ENCODE results near the gene TINAGL1. TPM values are rescaled to one million over a fixed set of nuclear protein-coding genes. Genes with fewer than 3 reads are reported as not detected.

The TINAGL1 gene
- total and polyA plus RNA-seq, 3 experiments from 2014 or later: not detected

DNA sequence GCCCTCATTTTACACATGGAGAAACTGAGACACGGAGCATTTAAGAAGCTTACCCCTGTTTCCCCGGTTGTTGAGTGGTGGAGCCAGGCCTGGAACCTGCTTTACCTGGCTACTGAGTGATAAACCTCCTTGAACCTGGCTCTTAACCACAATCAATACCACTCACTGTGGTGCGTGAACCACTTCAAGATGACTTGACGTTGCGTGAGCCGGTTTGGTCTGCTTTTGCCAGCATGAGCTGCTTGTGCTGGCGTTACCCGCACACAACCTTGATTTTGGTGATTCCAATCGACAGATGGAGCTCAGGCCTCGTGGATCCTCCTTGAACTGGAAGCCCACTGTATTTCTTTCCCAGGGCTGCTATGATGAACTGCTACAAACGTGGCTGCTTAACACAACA lies 6.1 kb upstream of the TINAGL1 start:
- H3K9me3 ChIP-seq (ENCODE audit: low read length): no peaks in the 10 kb centered on the region
- H3K27ac ChIP-seq (ENCODE audit: low read depth, low read length): no peak overlapping the region
- Mint-ChIP-seq H3K27me3 (peaks cover 15 to 57% of the 10 kb centered on the region in 2 donors), H3K27ac (peak overlapping the region in 1 of 8 donors; percentile 48), H3K4me3 (no peak overlapping the region), H3K36me3 (no peaks in the 10 kb centered on the region), H3K9me3 (no peaks in the 10 kb centered on the region), H3K4me1 (no peaks in the 10 kb centered on the region)
- no peak overlapping the region for H3K4me3 ChIP-seq (ENCODE audit: low read length)
- no peak for DNase-seq
- CTCF ChIA-PET: interaction anchor here (1.6 kb wide), 1 partner anchor 21 kb away, joined by 6 read pairs; no protein-coding TSS in a partner anchor
- no peaks in the 10 kb centered on the region for H3K27me3 ChIP-seq (ENCODE audit: insufficient read depth, low read length, poor library complexity, severe bottlenecking)
- H3K36me3 ChIP-seq (ENCODE audit: insufficient read depth, low read length): no peaks in the 10 kb centered on the region
- POLR2A ChIA-PET: interaction anchor here (0.5 kb wide), 1 partner anchor 1635 kb away, joined by 3 read pairs; no protein-coding TSS in a partner anchor
- H3K4me1 ChIP-seq (ENCODE audit: insufficient read depth, low read length): no peaks in the 10 kb centered on the region

DNA sequence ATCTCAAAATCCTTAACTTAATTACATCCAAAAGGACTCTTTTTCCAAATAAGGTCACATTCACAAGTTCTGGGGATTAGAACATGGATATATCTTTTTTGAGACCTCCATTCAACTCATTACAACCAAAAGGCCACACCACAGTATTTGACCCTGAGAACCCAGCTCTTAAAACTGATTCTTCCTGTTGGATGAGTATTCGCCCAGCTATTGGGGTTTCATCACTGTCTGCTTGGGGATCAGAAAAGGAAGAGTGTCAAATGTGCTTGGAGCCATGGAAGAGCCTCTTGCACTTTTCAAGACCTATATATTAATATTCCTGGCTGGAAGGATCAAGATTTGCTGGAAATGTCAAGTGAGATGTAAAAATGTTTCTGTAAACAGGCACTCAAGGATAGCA lies 5.4 kb upstream of the TINAGL1 start:
- POLR2A ChIA-PET: no interaction called here
- H3K27ac ChIP-seq (ENCODE audit: low read depth, low read length): no peak overlapping the region
- no peaks in the 10 kb centered on the region for H3K36me3 ChIP-seq (ENCODE audit: insufficient read depth, low read length)
- no peak overlapping the region for H3K4me3 Mint-ChIP-seq
- H3K4me1 Mint-ChIP-seq: no peaks in the 10 kb centered on the region
- H3K27me3 ChIP-seq (ENCODE audit: insufficient read depth, low read length, poor library complexity, severe bottlenecking): no peaks in the 10 kb centered on the region
- H3K4me1 ChIP-seq (ENCODE audit: insufficient read depth, low read length): no peaks in the 10 kb centered on the region
- H3K27me3 Mint-ChIP-seq: peaks cover 12 to 51% of the 10 kb centered on the region in 2 donors
- H3K36me3 Mint-ChIP-seq: no peaks in the 10 kb centered on the region
- CTCF ChIA-PET: interaction anchor here (1.6 kb wide), 1 partner anchor 22 kb away, joined by 6 read pairs; no protein-coding TSS in a partner anchor
- no peaks in the 10 kb centered on the region for H3K9me3 Mint-ChIP-seq
- no peak overlapping the region for H3K4me3 ChIP-seq (ENCODE audit: low read length)
- no peak for DNase-seq
- H3K9me3 ChIP-seq (ENCODE audit: low read length): no peaks in the 10 kb centered on the region
- no peak overlapping the region for H3K27ac Mint-ChIP-seq

DNA sequence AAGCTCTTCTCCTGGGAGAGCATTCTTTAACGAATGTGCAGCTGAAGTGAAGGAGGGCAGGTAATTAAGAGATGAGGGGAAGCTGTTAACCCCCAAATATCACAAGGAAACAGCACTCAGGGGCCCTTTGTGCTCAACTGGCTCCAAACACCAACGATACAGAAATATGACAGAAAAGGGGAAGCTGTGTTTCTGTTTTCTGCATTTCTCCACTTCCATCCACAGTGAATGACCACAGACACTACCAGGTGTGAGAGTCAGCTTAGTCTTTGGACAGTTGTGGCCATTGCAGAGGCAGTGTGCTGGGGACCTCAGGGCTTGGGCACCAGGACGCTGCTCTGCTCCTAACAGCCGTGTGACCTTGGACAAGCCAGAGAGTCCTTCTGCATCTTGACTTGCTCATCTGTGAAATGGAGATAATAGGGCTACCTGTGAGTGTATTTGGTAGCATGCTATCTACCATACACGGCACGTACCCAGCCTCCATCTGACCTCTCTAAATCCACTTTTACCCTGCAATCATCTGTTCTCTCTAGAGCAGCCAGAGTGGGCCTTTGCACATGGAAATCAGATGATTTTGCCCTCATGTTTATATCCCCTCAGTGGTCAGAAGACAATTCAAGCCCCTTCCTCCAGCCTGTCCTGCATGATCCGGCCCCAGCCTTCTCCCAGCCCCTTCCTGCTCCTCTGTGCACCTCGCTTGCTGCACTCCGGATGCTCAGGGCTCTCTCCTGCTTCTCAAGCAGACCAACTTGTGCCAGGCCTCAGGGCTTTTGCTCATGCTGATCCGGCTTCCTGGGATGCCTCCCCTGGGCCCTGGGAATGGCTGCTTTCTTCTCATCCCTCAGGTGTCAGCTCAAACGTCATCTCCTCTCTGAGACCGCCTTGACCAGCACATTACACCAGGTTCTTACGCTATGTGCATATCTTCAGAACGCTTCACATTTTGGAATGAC lies 4.7 kb upstream of the TINAGL1 start:
- H3K4me1 ChIP-seq (ENCODE audit: insufficient read depth, low read length): no peaks in the 10 kb centered on the region
- ChIA-PET CTCF (no interaction called here), POLR2A (no interaction called here)
- Mint-ChIP-seq H3K27me3 (peaks cover 9 to 56% of the 10 kb centered on the region in 2 donors), H3K4me1 (no peaks in the 10 kb centered on the region), H3K9me3 (no peaks in the 10 kb centered on the region), H3K27ac (peak overlapping the region in 1 of 8 donors; percentile 58), H3K4me3 (no peak overlapping the region), H3K36me3 (no peaks in the 10 kb centered on the region)
- DNase-seq: no peak
- H3K4me3 ChIP-seq (ENCODE audit: low read length): no peak overlapping the region
- H3K36me3 ChIP-seq (ENCODE audit: insufficient read depth, low read length): no peaks in the 10 kb centered on the region
- no peaks in the 10 kb centered on the region for H3K27me3 ChIP-seq (ENCODE audit: insufficient read depth, low read length, poor library complexity, severe bottlenecking)
- no peaks in the 10 kb centered on the region for H3K9me3 ChIP-seq (ENCODE audit: low read length)
- no peak overlapping the region for H3K27ac ChIP-seq (ENCODE audit: low read depth, low read length)

DNA sequence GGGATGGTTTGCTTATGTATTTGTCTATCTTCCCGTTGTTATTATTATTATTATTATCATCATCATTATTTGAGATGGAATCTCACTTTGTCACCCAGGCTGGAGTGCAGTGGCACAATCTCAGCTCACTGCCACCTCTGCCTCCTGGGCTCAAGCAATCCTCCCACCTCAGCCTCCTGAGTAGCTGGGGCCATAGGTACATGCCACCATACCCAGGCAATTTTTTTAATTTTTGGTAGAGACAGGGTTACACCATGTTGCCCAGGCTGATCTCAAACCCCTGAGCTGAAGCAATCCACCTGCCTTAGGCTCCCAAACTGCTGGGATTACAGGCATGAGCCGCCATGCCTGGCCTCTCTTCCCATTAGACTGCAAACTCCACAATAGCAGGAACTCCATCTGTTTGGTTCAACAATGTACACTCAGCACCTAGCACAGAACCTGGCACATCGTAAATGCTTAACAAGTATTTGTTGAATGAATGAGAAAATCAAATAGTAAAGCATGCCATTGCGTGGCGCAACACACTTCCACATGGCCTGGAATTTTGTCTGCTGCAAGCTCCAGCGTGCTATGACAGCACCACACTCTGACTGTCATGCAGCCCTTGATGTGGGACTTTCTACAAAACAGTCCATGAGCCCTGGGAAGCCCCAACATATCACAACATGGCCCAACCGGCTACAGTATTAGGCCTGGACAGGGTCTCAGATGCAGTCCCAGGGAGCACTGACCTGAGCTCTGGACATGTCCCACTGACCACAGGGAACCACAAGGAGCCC lies 3.8 kb upstream of the TINAGL1 start:
- no peak overlapping the region for H3K4me3 ChIP-seq (ENCODE audit: low read length)
- H3K9me3 ChIP-seq (ENCODE audit: low read length): no peaks in the 10 kb centered on the region
- H3K4me3 Mint-ChIP-seq: no peak overlapping the region
- no peak overlapping the region for H3K27ac ChIP-seq (ENCODE audit: low read depth, low read length)
- peaks cover 0 to 1% (median 0%) of the 10 kb centered on the region in 3 donors for H3K4me1 Mint-ChIP-seq
- H3K27me3 Mint-ChIP-seq: peaks cover 12 to 57% of the 10 kb centered on the region in 2 donors
- ChIA-PET CTCF (no interaction called here), POLR2A (no interaction called here)
- H3K9me3 Mint-ChIP-seq: no peaks in the 10 kb centered on the region
- no peak for DNase-seq
- no peaks in the 10 kb centered on the region for H3K36me3 ChIP-seq (ENCODE audit: insufficient read depth, low read length)
- no peaks in the 10 kb centered on the region for H3K36me3 Mint-ChIP-seq
- H3K27ac Mint-ChIP-seq: no peak overlapping the region
- no peaks in the 10 kb centered on the region for H3K27me3 ChIP-seq (ENCODE audit: insufficient read depth, low read length, poor library complexity, severe bottlenecking)
- H3K4me1 ChIP-seq (ENCODE audit: insufficient read depth, low read length): no peaks in the 10 kb centered on the region

DNA sequence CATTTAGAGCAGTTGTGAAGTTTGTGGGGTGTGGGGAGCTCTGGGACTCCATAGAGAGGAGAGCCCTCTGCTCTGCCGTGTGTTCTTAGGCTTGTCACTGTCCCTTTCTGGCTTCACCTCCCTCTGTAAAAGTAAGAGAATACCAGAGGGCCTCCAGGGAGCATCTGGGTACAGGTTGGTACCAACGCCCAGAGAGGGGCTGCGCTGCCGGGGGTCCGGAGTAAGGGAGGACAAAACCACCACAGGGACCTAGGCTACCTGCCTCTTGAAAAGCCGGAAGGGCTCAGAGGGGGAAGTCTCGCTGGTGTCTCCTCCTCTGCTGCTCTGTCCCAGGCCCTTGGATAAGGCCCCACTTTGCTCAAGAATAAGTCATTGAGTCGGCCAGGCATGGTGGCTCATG lies 3.1 kb upstream of the TINAGL1 start:
- Histone ChIP-seq H3K9me3 (ENCODE audit: low read length) (no peaks in the 10 kb centered on the region), H3K4me1 (ENCODE audit: insufficient read depth, low read length) (no peaks in the 10 kb centered on the region), H3K27ac (ENCODE audit: low read depth, low read length) (no peak overlapping the region), H3K27me3 (ENCODE audit: insufficient read depth, low read length, poor library complexity, severe bottlenecking) (no peaks in the 10 kb centered on the region), H3K36me3 (ENCODE audit: insufficient read depth, low read length) (no peaks in the 10 kb centered on the region), H3K4me3 (ENCODE audit: low read length) (no peak overlapping the region)
- Mint-ChIP-seq H3K27me3 (peaks cover 13 to 53% of the 10 kb centered on the region in 2 donors), H3K27ac (no peak overlapping the region), H3K4me1 (peaks cover 0 to 1% (median 0%) of the 10 kb centered on the region in 3 donors), H3K9me3 (no peaks in the 10 kb centered on the region), H3K4me3 (no peak overlapping the region), H3K36me3 (no peaks in the 10 kb centered on the region)
- ChIA-PET CTCF (no interaction called here), POLR2A (no interaction called here)
- no peak for DNase-seq

DNA sequence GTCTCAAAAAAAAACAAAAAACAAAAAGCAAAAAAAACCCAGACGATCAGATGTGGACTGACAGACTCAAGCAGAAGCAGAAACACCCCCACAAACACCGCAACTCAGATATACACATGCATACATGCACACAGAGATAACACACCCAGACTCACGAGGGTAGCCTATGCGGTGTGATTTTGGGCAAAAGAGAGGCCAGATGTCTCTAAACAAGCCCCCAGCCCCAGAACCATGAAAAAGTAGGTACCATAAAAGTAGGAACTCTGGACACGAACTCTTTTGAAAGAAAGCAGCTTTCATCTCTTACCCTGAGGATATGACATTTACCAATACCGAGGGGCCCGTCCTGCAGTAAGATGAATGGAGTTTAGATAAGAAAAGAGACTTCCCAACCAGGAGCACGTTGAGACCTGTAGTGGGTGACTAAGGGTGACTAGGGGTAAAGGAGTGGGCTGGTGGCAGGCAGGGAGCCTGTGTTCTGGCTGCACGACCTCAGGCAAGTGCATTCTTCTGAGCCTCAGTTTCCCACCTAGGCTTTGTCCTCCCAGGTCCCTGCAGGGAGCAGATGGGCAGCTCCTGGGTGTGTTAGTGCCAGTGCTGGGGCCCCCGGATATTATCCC lies 1.5 kb upstream of the TINAGL1 start:
- H3K9me3 Mint-ChIP-seq: no peaks in the 10 kb centered on the region
- Histone ChIP-seq H3K4me1 (ENCODE audit: insufficient read depth, low read length) (no peaks in the 10 kb centered on the region), H3K27ac (ENCODE audit: low read depth, low read length) (no peak overlapping the region), H3K9me3 (ENCODE audit: low read length) (no peaks in the 10 kb centered on the region), H3K36me3 (ENCODE audit: insufficient read depth, low read length) (no peaks in the 10 kb centered on the region), H3K4me3 (ENCODE audit: low read length) (no peak overlapping the region), H3K27me3 (ENCODE audit: insufficient read depth, low read length, poor library complexity, severe bottlenecking) (no peaks in the 10 kb centered on the region)
- ChIA-PET CTCF (no interaction called here), POLR2A (no interaction called here)
- H3K27ac Mint-ChIP-seq: no peak overlapping the region
- DNase-seq: no peak
- H3K27me3 Mint-ChIP-seq: peaks cover 6 to 37% of the 10 kb centered on the region in 2 donors
- peaks cover 0 to 1% (median 0%) of the 10 kb centered on the region in 3 donors for H3K4me1 Mint-ChIP-seq
- peak overlapping the region in 1 of 7 donors; percentile 37 for H3K4me3 Mint-ChIP-seq
- H3K36me3 Mint-ChIP-seq: no peaks in the 10 kb centered on the region

DNA sequence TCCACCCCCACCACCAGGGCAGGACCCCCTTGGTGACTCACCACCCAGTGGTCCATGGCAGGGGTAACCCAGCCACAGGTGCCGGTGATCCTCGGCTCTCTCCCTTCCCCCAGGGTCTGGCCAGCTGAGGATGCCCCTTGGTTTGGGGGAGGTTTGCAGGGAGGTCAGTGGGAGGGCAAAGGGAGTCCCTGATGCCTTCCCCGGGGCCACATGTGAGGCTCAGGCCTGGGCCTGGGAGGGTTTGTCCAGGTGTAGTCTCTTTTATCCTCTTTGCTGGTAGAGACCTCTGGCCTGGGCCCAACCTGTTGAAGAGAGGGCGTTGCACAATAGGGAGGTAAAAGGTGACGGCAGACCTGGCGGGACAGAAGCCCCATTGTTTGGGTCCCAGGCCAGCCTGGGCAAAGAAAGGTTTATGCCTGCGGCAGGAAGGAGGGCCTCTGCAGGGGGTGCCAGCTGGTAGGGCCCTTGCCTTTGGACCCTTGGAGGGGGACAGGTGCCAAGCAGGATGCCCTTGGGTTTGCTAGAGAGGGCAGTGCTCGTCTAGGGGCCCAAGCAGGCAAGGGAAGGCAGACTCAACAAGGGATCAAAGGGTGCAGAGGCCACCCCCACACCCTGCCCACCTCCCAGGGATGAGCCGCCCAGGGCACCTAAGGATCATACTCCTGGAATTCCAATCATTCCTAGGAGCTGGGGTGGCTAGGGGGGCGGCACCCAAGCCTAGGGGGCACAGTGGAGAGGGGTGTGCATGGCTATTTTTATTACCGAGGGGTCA lies 760 bp upstream of the TINAGL1 start:
- no peak overlapping the region for H3K27ac Mint-ChIP-seq
- no peak overlapping the region for H3K4me3 Mint-ChIP-seq
- no peaks in the 10 kb centered on the region for H3K36me3 Mint-ChIP-seq
- Histone ChIP-seq H3K4me1 (ENCODE audit: insufficient read depth, low read length) (no peaks in the 10 kb centered on the region), H3K4me3 (ENCODE audit: low read length) (no peak overlapping the region), H3K27ac (ENCODE audit: low read depth, low read length) (no peak overlapping the region), H3K36me3 (ENCODE audit: insufficient read depth, low read length) (no peaks in the 10 kb centered on the region), H3K27me3 (ENCODE audit: insufficient read depth, low read length, poor library complexity, severe bottlenecking) (no peaks in the 10 kb centered on the region), H3K9me3 (ENCODE audit: low read length) (no peaks in the 10 kb centered on the region)
- peaks cover 0 to 1% (median 0%) of the 10 kb centered on the region in 3 donors for H3K4me1 Mint-ChIP-seq
- H3K9me3 Mint-ChIP-seq: no peaks in the 10 kb centered on the region
- DNase-seq: no peak
- ChIA-PET POLR2A (no interaction called here), CTCF (no interaction called here)
- peaks cover 6 to 33% of the 10 kb centered on the region in 2 donors for H3K27me3 Mint-ChIP-seq

Measured in CD8-positive, alpha-beta memory T cell (primary cell).